Lower leg skin (tissue), 3 donors: Measurements from ENCODE around the gene STYXL2.

Source experiments
- POLR2A ChIP-seq, 2 donors: fragments of 450-650 bp; IDR thresholded peaks; one replicate each; pipeline ENCODE4 v1.6.1; 2016 to 2017; ENCODE audit warnings: antibody characterized with exemption in 2 of 2, mild to moderate bottlenecking in 1 of 2, moderate library complexity in 1 of 2
- TF ChIP-seq, protein P1 (sequence below), 3 donors: fragments of 450-650 bp; IDR thresholded peaks; one replicate each; pipeline ENCODE4 v1.5.1; 2016; ENCODE audit warnings: antibody characterized with exemption in 3 of 3, mild to moderate bottlenecking in 3 of 3, moderate library complexity in 2 of 3

DNA sequence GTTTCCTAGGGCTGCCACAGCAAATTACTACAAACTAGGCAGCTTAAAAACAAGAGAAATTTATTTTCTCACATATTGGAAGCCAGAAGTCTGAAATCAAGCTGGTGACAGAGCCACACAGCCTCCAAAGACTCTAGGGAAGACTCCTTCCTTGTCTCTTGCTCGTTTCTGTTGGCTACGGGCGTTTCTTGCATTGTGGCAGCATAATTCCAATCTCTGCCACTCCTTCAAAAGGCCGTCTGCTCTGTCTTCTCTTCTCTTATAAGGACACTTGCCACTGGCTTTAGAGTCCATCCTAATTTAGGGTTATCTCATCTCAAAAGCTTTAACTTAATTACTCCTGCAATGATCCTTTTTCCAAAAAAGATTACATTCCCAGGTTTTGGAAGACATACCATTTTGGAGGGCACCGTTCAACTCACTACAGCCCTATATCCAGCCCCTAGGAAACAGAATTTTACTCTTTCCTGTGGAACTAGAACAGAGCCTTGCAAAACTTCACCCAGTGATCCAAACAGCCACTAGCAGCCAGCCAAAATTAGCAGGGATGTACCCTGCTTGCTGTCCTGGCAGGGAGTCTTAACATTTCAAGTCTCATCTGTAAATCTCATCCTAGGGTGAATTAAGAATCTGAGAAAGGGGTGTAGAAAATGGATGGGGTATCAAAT, 9.2 kb downstream of the STYXL2 start:
- TF ChIP-seq, protein P1, sequence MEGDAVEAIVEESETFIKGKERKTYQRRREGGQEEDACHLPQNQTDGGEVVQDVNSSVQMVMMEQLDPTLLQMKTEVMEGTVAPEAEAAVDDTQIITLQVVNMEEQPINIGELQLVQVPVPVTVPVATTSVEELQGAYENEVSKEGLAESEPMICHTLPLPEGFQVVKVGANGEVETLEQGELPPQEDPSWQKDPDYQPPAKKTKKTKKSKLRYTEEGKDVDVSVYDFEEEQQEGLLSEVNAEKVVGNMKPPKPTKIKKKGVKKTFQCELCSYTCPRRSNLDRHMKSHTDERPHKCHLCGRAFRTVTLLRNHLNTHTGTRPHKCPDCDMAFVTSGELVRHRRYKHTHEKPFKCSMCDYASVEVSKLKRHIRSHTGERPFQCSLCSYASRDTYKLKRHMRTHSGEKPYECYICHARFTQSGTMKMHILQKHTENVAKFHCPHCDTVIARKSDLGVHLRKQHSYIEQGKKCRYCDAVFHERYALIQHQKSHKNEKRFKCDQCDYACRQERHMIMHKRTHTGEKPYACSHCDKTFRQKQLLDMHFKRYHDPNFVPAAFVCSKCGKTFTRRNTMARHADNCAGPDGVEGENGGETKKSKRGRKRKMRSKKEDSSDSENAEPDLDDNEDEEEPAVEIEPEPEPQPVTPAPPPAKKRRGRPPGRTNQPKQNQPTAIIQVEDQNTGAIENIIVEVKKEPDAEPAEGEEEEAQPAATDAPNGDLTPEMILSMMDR (IDR thresholded peaks at IDR 0.05): no peak
- no peak for TF ChIP-seq POLR2A (IDR thresholded peaks at IDR 0.05)
